Body of pancreas (tissue), 4 donors: ENCODE measurements around the gene COL19A1. TPM values are rescaled to one million over a fixed set of nuclear protein-coding genes. Genes with fewer than 3 reads are reported as not detected.
A peak's percentile ranks its signal among the peaks of the same experiment; 100 is the strongest.

Experiments
- ATAC-seq: fragments of 150-250 bp; one replicate; pipeline ENCODE4 v1.9.1; 2016
- DNase-seq, 4 donors: peaks; one replicate each; pipeline ENCODE4 v3.0.0-alpha.2; 2019
- H3K27ac ChIP-seq, 4 donors: fragments of 200-600 bp; sonication (generic); 1 replicate in 3 of 4; 2 replicates in 1 of 4; pipeline versions ENCODE4 v1.5.1 to v1.6.1; 2016 to 2019; ENCODE audit warnings: mild to moderate bottlenecking in 1 of 4, mixed read lengths in 1 of 4, moderate library complexity in 1 of 4
- H3K27me3 ChIP-seq, 2 donors: fragments of 200-600 bp; sonication (generic); one replicate each; pipeline ENCODE4 v1.6.0; 2016; ENCODE audit warnings: mild to moderate bottlenecking in 1 of 2
- H3K36me3 ChIP-seq, 2 donors: fragments of 200-600 bp; sonication (generic); replicated peaks in 1 of 2; 2 replicates each; pipeline ENCODE4 v1.5.1; 2016; ENCODE audit warnings: low read depth in 2 of 2; ENCODE audit not compliant: insufficient read depth in 1 of 2
- H3K4me1 ChIP-seq: fragments of 200-600 bp; sonication (generic); one replicate; pipeline ENCODE4 v1.6.0; 2016
- H3K4me3 ChIP-seq, 2 donors: fragments of 200-600 bp; sonication (generic); 1 replicate in 1 of 2; 2 replicates in 1 of 2; pipeline ENCODE4 v1.5.1; 2016 to 2019
- H3K9me3 ChIP-seq, 3 donors: fragments of 200-600 bp; sonication (generic); 1 replicate in 2 of 3; 2 replicates in 1 of 3; pipeline ENCODE4 v1.5.1; 2016
- CTCF ChIP-seq, 7 experiments: fragments of 450-650 bp in 4 of 7; fragments of 200-600 bp in 3 of 7; sonication (generic) in 3 of 7; IDR thresholded peaks; one replicate each; pipeline ENCODE4 v1.5.1; 2016 to 2019; ENCODE audit warnings: antibody characterized with exemption in 7 of 7
- POLR2A ChIP-seq, 3 donors: fragments of 450-650 bp; IDR thresholded peaks; one replicate each; pipeline ENCODE4 v1.6.1; 2016; ENCODE audit warnings: antibody characterized with exemption in 3 of 3, mild to moderate bottlenecking in 2 of 3
- WGBS, 2 donors: methylation state at CpG; one replicate each; pipeline ENCODE4 v1.1.5; 2017; 5-methylcytosine and 5-hydroxymethylcytosine counted together
- intact Hi-C: fragments of 100-400 bp; cut with DNase I; formaldehyde crosslinking; loops from one replicate; pipeline ENCODE4 v1.15.1; 2023
- total RNA-seq, 2 donors: library from RNA; depleted of rRNA; stranded (reverse); fragments of >200 nt; gene quantifications; one replicate each; pipeline ENCODE4 v1.1.0, GENCODE V29; 2016

Gene COL19A1
- total RNA-seq, 2 donors from 2014 or later = 0.26 to 1.6 TPM

GRCh38 chr6:70111737-70112136 is 245.4 kb downstream of the COL19A1 start:
- Histone ChIP-seq H3K4me1 (peaks cover 35% of the 10 kb centered on the region), H3K36me3 (no peaks in the 10 kb centered on the region), H3K9me3 (no peaks in the 10 kb centered on the region), H3K27me3 (no peaks in the 10 kb centered on the region), H3K4me3 (no peak overlapping the region), H3K27ac (no peak overlapping the region)
- no peak for DNase-seq
- intact Hi-C loops = no loop called here
- peak; percentile 51 for ATAC-seq
- no peak for TF ChIP-seq POLR2A (IDR thresholded peaks at IDR 0.05)
- no peak for TF ChIP-seq CTCF (IDR thresholded peaks at IDR 0.05)

- peak; percentile 78 for ATAC-seq
- Histone ChIP-seq H3K4me3 (no peak overlapping the region), H3K4me1 (peaks cover 44% of the 10 kb centered on the region), H3K27ac (peak overlapping the region in 2 of 4 donors; percentile 11 to 53), H3K9me3 (no peaks in the 10 kb centered on the region), H3K36me3 (no peaks in the 10 kb centered on the region), H3K27me3 (no peaks in the 10 kb centered on the region)
- 19 to 22% methylated on average over 5 of the region's 5 CpGs for WGBS, 2 donors
- TF ChIP-seq CTCF (IDR thresholded peaks at IDR 0.05) (no peak), POLR2A (IDR thresholded peaks at IDR 0.05) (no peak)
- intact Hi-C loops = no loop called here
- DNase-seq = peak; percentile 28 to 72 (median 48)
Observed at GRCh38 chr6:70112716-70113115, 246.4 kb downstream of the COL19A1 start.

DNA sequence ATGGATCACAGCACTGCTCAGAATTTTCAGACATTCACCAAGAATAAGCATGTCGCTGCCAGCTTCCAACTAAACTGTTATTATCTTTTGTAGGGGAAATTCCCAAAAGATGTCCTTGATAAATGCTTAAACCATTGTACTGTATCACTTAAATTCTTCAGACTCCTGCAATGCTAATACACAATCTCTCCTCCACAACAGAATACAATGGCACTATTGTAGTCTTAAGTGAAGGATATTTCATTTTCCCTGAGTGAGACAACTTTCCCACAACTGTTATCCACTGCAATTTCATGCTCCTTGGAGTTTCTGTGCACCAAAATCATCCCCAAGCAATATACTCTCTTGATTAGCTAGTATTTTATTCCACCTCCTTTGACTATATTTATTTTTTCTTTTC is 246.8 kb downstream of the COL19A1 start:
- Histone ChIP-seq H3K27ac (peak overlapping the region in 1 of 4 donors; percentile 53), H3K36me3 (no peaks in the 10 kb centered on the region), H3K4me1 (peaks cover 46% of the 10 kb centered on the region), H3K9me3 (no peaks in the 10 kb centered on the region), H3K27me3 (no peaks in the 10 kb centered on the region), H3K4me3 (no peak overlapping the region)
- ATAC-seq (no peak), DNase-seq (no peak)
- intact Hi-C loops = no loop called here
- whole genome bisulfite sequencing, 2 donors = 14 to 38% methylated on average over 1 of the region's 1 CpG
- no peak for TF ChIP-seq POLR2A (IDR thresholded peaks at IDR 0.05)
- TF ChIP-seq CTCF (IDR thresholded peaks at IDR 0.05) = no peak

DNA sequence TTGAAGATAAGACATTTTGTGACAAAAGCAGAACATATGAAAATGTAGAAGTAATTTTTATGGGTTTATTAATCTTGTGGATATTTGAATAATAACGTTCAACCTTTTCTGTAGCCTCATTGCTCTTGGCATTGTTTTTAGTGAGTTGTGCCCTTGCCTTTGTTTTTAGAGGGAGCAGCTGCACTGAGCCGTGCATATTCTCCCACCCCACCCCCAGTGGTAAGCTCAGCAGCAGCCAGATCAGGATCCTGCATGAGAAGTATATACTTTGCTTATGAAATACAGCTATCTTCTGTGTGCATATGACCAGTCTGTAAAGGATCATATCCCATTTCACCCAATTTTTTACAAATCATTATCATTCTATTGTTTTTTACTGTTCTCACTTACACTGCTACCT is 252.3 kb downstream of the COL19A1 start:
- intact Hi-C loops = no loop called here
- Histone ChIP-seq H3K27me3 (no peaks in the 10 kb centered on the region), H3K27ac (peak overlapping the region in 3 of 4 donors; percentile 62 to 75 (median 69)), H3K36me3 (no peaks in the 10 kb centered on the region), H3K4me3 (no peak overlapping the region), H3K4me1 (peaks cover 63% of the 10 kb centered on the region), H3K9me3 (no peaks in the 10 kb centered on the region)
- WGBS, 2 donors = 31 to 32% methylated on average over 2 of the region's 2 CpGs
- DNase-seq = peak; percentile 37 to 77 (median 63)
- no peak for TF ChIP-seq CTCF (IDR thresholded peaks at IDR 0.05)
- TF ChIP-seq POLR2A (IDR thresholded peaks at IDR 0.05) = no peak
- peak; percentile 52 for ATAC-seq

DNA sequence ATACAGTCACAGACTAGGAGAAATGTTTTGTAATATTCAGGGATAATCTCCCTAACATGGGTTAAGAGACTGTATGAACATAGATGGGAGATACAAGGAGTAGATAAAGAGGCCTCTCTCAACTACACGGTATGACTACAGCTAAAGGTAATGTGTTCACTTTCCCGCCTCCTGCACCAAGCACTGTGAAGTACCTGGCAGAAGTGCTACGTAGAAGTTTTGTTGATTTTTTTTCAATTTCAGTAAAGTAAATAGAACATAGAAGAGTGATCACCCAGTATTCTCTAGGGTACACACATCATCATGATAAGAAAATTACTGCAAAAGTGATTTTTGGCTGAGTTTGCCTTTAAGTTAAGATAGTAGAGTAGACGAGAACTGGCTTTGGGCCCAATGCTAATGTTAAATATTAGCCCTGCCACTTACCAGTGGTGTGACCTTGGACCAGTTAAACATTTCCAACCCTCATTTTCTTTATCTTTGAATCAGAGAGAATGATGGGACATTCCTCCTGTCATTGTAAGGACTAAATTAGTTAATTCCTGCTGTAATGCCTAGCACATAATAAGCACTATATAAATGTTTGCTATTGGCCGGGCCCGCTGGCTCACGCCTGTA is 253.0 kb downstream of the COL19A1 start:
- no peak for TF ChIP-seq POLR2A (IDR thresholded peaks at IDR 0.05)
- no peak for TF ChIP-seq CTCF (IDR thresholded peaks at IDR 0.05)
- Histone ChIP-seq H3K27ac (peak overlapping the region in 3 of 4 donors; percentile 62 to 75 (median 69)), H3K4me1 (peaks cover 62% of the 10 kb centered on the region), H3K9me3 (no peaks in the 10 kb centered on the region), H3K27me3 (no peaks in the 10 kb centered on the region), H3K4me3 (no peak overlapping the region), H3K36me3 (no peaks in the 10 kb centered on the region)
- peak; percentile 70 to 92 (median 74) for DNase-seq
- peak; percentile 91 for ATAC-seq
- 17 to 28% methylated on average over 7 of the region's 7 CpGs for WGBS, 2 donors
- intact Hi-C loops = no loop called here
